Measurements from ENCODE around the gene RMND5A.
A peak's percentile ranks its signal among the peaks of the same experiment; 100 is the strongest.
"Not testable (repeated sequence)": the region's sequence is repeated elsewhere in the genome, so short reads cannot be mapped to it uniquely, and the experiment has no call there.

RMND5A gene, protein sequence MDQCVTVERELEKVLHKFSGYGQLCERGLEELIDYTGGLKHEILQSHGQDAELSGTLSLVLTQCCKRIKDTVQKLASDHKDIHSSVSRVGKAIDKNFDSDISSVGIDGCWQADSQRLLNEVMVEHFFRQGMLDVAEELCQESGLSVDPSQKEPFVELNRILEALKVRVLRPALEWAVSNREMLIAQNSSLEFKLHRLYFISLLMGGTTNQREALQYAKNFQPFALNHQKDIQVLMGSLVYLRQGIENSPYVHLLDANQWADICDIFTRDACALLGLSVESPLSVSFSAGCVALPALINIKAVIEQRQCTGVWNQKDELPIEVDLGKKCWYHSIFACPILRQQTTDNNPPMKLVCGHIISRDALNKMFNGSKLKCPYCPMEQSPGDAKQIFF

DNA sequence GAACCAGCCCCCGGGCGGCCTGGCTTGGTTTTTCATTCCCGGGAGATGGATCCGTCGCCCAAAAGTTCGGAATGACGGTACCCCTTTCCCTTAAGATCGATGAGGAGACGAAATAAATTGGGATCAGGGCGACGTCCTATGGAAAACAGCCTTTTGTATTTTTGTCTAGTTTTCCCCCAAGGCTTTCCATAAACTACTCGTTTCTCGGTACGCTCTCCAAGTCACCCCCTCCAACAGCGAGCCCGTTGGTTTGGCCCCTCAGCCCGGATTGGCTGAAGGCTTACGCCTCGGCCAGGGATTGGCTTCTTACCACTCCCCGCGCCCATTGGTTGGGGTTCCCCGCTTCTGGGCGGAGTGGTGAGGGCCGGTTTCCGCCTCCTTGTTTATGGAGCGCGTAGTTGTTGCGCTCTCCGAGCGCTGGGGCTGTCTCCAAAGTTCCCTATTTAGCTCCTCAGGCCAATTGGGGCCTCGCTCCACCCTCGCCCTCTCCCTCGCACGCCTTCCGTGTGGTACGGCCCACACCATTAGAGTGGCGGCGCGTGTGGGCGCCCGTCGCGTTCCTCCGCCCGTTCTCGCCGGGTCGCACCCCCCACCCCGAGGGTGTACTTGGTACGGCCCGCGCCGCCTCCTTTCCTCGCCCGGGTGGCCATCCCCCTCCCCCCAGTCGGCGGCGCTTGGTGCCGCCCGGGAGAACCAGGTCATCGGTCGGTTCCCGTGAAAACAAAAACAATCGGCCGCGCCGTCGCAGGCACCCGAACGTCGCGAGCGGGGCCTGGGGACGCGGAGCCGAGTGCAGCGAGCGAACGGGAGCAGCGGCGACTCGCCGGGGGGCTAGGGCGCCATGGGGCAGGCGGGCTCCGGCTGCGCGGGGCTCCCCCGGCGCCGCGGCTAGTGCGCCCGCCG, at the start of gene RMND5A:
RMND5A (plus strand) TSS at position 655 of the 903 bp plus-strand sequence. CDS start 377 bp downstream, outside the sequence.
- peak; percentile 81 to 89 for DNase-seq

- no peak for DNase-seq
Observed at GRCh38 chr2:86671337-86671981, 48.6 kb upstream of the RMND5A start.

DNA sequence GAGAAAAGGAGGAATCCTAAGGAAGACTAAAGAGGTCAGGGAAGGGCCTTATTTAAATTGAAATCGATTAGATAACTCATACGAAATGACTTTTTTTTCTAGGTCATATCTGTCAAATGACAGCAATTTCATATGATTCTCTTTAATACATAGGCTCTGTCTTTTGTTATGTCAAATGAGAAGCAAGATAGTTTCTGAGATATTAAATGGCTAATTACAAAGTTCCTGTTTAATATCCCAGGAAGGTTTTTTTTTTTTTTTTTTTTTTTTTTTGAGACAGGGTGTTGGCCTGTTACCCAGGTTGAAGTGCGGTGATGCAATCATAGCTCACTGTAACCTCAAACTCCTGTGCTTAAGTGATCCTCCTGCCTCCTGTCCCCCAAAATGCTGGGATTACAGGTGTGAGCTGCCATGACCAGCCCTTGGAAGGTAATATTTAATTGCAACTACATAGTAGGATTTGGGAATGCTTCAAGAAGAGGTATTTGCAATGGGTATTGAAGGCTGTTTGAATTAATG, 48.0 kb upstream of the RMND5A start:
- DNase-seq: no peak

DNA sequence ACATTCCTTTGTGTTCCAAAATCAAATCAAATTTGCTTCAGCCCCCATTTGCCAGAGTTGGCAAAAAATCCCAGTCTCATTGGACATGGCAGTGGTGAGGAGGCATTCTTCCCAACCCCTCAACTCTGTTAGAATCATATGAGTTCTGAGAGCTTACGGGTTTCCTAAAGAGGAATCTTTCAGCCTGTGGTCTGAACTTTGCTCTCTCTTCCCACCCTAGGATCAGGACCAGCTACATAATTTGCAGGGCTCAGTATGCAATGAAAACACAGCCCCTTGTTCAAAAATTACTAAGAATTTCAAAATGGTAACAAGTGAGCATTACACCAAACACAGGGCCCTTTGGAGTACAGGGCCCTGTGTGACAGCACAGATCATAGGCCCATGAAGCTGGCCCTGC, 47.1 kb upstream of the RMND5A start:
- no peak for DNase-seq

GRCh38 chr2:86673986-86674670, 46.0 kb upstream of the RMND5A start:
- no peak for DNase-seq

GRCh38 chr2:86675104-86675503, 45.0 kb upstream of the RMND5A start:
- DNase-seq: no peak

DNA sequence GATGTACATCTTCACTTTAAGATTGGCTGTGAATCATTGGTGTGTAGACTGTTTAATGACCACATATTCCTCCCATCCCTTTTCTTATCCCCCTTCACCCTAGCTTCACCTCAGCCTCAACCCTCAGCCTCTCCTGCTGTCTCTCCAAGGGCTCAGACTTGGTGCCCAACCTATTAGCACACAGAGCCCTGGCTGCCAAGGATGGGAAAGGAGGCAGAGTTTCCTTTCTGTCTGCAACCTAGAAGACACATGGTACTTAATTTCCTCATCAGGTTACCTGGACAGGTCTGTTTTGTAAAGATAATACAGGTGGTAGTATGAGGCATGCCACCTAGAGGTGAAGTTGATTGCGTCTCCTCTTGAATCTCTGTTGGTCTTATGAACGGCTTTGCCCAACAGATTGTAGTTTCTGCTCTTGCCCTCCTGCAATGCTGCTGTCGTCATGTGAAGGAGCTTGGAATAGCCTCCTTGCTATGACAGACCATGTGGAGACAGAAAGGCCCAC, 44.5 kb upstream of the RMND5A start:
- DNase-seq: no peak

DNA sequence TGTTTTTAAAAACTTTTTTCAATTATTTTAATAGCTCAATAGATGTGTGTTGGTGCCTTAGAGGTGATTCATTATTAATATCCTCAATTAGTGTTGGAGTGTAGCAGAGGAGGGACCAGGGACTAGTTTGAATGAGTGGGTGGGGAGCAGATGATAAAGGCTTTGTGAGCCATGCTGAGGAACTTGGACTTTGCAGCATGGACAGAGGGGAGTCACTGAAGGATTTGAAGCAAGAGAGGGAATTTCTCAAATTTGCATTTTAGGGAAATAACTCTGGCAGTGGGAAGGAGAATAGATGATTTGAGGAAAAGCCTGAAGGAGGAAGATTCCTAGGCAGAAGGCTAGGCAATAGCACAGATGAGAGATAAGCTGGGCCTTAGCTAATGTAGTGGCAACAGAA, 42.3 kb upstream of the RMND5A start:
- DNase-seq: no peak

DNA sequence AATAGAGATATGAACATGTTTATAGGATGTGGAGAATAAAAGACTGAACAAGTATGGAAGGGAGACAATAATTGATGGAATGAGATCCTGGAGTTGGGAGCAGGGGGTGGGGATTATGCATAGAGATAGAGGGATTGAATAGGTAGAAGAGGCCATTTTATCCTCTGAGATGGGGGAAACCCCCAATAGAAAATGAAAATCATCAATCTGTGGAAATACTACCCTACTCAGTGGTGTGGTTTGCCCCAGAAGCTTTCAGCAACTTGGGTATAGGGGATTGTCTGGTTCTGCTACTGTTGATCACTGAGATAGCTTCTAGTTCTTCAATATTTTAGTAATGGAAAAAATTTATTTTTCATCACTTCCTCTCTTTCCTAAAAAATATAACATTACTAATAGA, 41.1 kb upstream of the RMND5A start:
- no peak for DNase-seq

GRCh38 chr2:86685351-86685750, 34.7 kb upstream of the RMND5A start:
- DNase-seq: no peak

DNA sequence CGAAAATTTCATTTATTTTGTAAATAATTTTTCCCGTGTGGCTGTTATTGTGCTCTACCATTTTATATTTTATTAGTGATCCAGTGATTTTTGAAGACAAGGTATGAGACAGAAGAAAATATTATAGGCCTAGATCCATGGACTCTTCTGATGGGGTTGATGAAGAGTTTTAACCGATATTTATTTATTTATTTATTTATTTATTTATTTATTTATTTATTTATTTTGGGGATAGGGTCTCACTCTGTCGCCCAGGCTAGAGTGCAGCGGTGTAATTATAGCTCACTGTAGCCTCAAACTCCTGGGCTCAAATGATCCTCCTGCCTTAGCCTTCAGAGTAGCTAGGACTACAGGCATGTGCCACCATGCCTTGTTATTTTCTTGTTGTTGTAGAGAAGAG, 33.6 kb upstream of the RMND5A start:
- no peak for DNase-seq

DNA sequence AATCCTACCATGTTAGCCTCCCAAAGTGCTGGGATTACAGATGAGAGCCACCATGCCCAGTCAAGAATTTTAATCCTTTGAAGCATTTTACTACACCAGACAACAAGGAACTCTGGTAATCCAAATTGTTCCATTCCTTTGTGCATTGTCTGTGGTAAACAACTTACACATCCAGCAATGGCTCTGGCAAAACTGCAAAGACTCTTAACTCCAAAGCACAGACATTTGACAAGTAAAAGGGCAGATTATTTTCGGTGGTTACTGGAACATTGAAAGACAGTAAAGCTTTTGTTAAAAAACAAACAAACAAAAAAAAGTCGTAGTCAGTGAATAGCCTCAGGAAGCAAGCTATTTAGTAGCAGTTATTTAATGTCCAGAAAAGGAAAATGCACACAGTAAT, 33.2 kb upstream of the RMND5A start:
- no peak for DNase-seq

- no peak for DNase-seq
Observed at GRCh38 chr2:86695053-86695691, 24.9 kb upstream of the RMND5A start.

GRCh38 chr2:86697551-86698104, 22.5 kb upstream of the RMND5A start:
- no peak for DNase-seq

- no peak for DNase-seq
Observed at GRCh38 chr2:86700690-86701089, 19.4 kb upstream of the RMND5A start.

DNA sequence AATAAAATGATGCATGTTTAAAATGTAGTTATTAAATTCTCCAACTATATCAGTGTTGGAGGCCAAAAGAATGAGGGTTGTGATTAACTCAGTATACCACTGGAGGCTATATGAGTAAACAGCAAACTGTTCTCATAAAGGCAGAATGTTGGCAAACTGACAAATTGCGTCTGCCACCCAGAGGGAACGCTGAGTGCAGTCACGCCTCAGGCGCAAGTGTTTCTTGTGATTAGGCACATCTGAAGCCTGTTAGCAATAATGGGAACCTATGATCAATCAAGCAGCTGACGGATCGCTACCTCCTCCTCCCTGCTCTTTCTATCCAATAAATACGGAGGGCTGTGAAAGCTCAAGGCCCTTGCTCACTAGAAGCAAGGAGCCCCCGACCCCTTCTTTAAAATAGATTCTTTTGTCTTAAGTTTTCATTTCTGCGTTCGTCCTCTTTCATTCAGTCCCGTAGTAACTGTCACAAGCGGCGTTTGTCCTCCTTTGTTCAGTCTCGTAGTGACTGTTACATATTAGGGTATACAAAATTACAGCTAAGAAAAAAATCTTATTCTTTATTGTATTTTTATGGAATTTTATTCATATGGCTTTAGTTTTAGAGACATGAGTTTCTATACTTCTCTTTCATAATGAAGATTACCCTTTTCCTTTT, 16.3 kb upstream of the RMND5A start:
- no peak for DNase-seq

DNA sequence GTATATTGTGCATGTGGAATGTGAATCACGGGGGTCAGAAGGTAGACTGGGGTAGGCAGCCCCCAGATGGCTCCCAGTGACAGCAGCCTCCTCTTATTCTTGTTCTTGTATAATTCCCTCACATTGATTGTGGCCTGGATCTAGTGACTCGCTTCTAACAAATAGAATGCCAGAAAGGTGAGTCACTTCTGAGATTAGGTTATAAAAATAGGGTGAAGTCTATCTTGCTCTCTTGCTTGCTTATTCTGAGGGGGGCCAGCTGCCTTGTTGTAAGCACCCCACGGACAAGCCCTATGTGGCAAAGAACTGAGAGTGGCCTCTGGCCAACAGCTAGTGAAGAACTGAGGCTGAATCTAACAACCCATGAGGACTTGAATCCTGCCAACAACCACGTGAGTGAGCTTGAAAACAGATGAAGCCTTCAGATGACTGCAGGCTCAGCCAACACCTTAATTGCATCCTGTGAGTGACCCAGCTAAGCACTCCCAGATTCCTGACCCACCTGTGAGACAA, 15.6 kb upstream of the RMND5A start:
- peak; percentile 4 to 68 for DNase-seq

GRCh38 chr2:86706220-86706619, 13.9 kb upstream of the RMND5A start:
- DNase-seq: no peak

DNA sequence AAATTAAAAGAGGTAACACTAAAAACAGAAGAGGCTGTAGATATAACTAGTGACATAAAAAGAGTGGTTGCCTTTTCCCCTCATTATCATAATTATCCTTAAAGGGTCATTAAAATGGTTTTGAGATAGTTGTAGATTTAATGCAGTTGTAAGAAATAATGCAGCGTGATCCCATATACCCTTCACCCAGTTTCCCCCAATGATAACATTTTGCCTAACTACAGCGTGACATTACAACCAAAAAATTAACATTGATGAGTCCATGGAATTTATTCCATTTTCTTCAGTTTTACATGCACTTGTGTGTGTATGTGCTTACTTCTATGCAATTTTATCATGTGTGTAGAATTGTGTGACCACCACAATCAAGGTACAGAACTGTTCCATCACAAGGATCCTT, 13.2 kb upstream of the RMND5A start:
- DNase-seq: no peak

- DNase-seq: not testable (repeated sequence)
Observed at GRCh38 chr2:86708126-86708525, 12.0 kb upstream of the RMND5A start.

Data from SW 1271 (cell line).